Activated naive CD8-positive, alpha-beta T cell treated with anti-CD3 and anti-CD28 coated beads, Interleukin-2, amount 50 U/mL, for 16 hours (primary cell): Measurements from ENCODE around the gene CDYL.
"Not testable (repeated sequence)": the region's sequence is repeated elsewhere in the genome, so short reads cannot be mapped to it uniquely, and the experiment has no call there.

Experiments
- DNase-seq: peaks from one replicate; pipeline ENCODE4 v3.0.0-alpha.2; 2020; ENCODE audit warnings: low read depth, low spot score

CDYL gene

DNA sequence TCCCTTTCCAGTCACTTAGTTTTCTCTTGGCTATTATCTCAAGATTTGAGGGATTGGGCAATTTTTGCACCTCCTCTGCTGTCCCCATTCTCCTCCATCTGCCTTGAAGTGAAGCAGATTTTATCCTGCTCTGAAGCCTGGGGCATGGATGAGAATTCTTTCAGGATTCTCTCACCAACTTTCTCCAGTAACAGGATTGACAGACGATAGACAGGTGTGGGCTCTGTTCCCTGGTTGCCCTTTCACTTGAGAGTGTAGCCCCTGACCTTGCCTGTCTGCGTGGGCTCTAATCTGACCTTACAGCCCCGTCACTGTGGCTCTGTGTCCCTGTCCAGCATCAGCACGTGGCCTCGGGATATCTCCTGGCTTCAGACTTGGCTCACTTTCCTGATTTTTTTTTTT is 27.1 kb downstream of the CDYL start:
- DNase-seq = no peak

DNA sequence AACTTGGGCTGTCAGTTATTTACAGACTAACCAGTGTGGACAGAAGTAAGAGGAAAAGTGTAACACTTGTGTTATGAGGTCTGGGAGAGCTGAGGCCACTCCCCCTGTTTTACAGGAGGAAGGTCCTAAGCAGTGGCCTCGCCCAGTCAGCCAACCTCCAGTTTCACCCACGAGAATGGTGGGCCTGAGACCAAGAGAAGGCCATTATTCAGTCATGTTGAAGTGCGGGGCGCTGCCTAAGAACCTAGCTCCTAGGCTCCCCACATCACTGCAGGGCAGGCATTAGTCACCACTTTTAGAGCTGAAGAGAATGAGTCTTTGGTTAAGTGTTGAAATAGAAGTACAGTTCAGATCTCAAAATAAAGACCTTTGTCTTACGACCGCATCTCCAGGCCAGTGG is 27.9 kb downstream of the CDYL start:
- DNase-seq = no peak

DNA sequence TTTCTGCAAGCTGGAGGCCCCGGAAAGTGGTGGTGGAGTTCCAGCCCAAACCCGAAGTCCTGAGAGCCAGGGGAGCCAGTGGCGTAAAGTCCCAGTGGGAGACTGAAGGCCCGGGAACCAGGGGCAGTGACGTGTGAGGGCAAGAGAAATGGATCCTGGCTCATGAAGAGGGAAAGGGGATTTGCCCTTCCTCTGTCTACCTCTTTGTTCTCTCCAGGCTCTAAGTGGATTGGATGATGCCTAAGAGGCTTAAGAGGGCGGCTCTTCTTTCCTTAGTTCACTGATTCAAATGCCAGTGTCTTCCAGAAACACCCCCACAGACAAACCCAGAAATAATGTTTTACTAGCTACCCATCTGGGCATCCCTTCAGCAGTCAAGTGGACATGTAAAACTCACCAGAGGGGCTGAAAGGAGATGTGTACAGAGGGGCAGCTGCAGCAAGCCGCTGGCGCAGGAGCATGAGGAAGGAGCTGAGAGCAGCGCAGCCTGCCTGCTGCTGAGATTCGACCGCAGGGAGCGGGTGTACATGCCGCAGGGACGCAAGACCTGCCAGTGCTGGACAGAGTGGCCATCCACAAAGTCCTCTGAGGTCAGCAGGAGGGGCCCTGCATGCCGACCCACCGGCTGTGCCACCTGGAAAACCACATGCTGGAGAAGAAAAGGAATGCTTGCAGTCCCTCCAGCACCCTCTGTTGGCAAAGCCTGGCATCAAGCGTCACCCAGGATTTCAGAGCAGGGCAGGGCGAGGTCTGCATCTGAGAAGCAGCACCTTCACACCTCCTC is 29.5 kb downstream of the CDYL start:
- no peak for DNase-seq

DNA sequence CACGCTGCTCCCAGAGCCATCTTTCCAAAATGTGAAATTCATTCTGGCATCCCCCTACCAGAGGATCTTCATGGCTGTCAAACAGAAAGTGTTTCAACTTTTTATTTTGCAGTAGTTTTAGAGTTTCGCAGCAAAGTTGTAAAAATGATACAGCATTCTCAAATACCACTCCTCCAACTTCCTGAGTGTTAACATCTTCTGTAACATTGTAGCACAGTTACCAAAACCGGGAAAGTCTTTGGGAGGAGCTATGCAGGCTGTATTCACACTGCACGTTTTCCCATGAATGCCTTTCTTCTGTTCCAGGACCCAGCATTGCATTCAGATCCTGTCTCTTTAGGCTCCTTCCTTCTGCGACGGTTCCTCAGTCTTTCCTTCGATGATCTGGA is 30.1 kb downstream of the CDYL start:
- DNase-seq = no peak

DNA sequence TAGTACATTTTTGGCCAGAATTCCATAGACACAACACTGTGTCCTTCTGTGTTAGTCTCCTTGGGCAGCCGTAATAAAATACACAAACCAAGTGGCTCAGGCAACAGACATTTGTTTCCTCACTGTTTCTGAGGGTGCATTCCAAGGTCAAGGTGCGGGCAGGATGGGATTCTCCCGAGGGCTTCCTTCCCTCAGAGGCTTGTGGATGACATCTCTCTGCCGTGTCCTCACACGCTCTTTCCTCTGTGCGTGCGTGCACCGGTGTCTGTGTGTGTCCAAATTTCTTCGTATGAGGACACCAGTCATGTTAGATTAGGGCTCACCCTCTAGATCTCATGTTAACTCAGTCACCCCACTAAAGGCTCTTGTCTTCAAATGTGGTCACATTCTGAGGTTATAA is 30.6 kb downstream of the CDYL start:
- DNase-seq = no peak

DNA sequence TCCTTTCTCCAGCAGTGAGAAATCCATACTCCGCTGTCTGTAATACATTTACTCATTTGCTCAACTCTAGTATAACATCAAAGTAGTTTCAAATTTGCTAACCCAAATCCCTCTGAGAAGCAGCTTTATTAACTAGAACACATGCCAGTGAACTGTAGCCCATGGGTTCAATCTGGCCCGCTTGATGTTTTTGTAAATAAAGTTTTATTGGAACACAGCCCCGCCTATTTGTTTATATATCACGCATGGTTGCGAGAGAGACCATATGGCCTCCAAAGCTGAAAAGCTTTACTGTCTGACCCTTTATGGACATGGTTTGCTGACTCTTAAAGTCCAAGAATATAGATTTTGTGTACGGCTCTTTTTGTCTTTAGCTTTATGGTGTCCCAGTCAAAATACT is 32.2 kb downstream of the CDYL start:
- DNase-seq = no peak

DNA sequence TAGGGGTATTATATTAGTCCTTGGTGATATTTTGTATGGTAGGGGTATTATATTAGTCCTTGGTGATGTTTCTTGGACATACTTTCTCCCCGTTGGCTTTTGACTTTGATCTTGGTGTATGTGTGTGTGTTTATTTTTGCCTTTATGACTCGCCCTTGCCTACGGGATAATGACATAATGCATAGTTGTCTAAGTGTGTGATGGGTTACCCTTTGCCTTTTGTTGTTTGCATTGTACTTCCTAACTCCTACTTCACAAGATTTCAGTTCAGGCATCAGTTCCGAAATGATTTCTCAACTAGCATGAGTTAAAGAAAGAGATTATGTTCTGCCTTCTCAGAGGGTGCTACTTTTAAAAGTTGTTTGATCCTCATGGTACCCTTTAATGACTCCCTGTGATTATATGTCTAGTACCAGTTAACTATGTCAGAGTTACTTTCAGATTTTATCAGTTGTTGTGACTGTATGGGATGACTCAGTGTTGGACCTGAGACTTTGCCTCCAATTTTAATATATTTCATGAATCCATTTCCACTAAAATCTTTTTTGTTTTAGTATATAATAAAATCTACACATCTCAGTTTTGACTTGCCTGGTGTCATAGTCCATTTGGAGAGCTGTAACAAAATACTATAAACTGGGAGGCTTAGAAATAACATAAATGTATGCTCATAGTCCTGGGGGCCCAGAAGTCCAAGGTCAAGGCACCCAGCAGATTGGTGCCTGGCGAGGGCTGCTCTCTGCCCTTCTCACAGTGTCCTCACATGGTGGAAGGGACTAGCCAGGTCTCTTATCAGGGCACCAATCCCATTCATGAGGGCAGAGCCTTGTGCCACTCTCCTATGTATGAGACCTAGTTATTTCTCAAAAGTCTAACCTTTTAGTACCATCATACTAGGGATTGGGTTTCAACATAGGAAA is 34.1 kb downstream of the CDYL start:
- DNase-seq = no peak

DNA sequence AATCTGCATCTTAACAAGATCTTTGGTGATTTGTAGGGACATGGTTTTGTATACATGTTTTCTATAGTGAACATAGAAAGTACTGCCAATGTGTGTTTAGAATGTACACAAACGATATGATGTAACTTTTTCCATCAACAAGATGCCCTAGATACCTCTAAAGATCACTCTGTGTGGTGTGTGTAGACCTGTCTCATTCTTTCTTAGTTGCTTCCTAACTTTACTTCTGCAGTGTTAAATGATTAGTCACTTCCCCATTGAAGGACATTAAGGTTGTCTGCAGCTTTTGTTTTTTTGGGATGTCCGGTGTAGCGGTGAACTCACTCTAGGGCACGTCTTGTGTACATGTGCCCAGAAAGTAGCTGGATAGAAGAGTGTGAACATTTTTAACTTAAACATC is 35.9 kb downstream of the CDYL start:
- DNase-seq = no peak

DNA sequence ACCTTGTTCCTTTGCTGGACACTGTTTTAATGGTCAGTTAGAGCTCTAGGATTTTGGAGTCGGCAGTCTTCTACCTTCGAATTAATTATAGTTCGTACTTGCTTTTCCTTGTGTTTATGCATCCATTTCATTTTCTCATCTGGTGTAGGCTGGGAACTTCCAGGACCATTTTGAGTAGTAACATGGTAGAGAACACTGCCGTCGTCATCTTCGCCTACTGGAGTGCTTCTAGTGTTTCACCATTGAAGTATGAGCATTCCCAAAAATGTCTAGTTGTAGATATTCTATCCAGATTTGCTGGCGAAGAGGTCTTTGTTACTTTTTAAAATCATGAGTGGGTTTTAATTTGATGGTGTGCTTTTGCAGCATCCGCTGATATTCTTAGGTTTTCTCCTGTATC is 36.9 kb downstream of the CDYL start:
- no peak for DNase-seq

DNA sequence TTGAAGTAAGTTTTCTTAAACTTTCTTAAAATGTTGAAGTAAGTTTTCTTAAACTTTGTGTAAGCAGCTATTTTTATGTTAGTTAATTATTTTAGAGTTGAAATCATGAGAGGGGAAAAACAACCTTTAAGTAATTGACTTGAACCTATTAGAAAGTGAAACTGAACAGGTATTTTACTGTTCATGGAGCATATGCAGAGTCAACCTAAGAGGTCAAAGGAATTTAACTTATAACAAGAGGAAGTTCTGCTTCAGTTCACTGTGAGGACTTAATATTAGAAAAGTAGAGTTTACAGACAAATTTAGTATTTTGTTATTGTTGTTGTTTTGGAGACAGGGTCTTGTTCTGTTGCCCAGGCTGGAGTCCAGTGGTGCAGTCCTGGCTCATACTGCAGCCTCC is 38.0 kb downstream of the CDYL start:
- no peak for DNase-seq

DNA sequence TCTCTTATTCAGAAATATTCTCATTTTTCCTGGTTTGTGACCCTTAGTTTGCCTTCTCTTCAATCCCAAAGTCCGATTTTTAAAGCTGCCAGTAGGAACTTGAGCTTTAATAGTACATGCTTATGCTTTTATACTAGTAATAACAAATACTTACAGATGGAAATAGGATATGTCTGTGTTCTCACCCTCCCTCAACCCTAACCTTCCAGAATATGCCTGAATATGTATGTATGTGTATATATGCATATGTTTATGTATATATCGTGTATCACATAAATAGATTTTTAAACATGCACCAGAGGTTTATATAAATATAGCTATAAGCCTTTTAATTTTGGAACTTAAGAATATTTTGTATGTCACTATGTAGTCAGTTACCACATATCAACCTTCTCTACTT is 38.8 kb downstream of the CDYL start:
- DNase-seq = no peak

DNA sequence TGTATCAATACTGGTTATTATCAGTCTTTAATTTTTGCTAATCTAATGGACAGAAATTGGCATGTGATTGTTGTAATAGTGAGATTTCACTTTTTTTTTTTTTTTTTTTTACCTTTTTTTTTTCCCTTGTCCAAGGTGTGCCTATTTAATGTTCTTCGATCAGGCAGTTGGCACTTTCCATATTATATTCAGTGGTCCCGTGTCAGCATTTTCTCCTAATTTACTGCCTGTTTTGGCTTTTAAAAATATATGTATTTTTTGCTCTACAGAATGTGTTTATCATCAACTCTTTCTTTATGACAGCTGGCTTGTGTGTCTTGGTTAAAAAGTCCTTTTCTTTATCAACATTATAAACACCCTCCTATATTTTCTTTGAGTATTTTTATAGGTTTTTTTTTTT is 39.4 kb downstream of the CDYL start:
- DNase-seq = no peak

DNA sequence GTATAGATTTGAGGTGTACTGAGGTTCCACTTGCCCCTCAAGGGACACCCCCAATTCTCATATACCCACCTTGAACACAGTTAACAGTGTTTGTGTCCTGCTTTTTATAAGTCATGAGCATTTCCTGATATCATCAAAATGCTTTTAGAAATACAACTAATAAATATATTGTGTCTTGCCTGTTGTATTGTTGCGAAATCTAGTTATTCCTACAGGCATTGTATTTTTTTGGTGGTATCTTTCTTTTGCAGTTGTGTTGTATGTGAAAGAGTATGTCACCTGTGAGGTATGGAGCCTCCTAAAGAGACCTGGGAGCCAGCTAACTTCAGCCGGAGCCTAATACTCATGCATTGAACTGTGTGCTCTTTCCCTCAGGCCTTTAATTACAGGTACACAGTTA is 40.7 kb downstream of the CDYL start:
- no peak for DNase-seq

DNA sequence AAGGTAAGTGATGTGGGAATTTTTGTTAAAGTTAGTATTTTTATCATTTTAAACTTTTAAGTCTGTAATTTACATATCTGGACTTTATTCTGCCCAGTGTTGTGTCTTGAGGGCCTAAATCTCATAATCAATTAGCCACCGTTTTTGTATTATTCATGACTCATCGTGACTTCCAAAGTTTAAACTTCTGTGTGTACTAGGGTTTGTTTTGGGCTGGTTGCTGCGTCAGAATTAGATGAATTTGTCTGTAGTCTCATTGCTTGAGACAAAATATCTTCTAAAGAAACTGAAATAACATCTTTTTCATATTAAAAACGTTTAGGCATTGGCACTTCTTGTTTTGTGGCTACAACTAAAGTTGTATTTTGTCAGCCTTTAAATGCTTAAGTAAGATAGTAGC is 41.3 kb downstream of the CDYL start:
- DNase-seq = no peak

DNA sequence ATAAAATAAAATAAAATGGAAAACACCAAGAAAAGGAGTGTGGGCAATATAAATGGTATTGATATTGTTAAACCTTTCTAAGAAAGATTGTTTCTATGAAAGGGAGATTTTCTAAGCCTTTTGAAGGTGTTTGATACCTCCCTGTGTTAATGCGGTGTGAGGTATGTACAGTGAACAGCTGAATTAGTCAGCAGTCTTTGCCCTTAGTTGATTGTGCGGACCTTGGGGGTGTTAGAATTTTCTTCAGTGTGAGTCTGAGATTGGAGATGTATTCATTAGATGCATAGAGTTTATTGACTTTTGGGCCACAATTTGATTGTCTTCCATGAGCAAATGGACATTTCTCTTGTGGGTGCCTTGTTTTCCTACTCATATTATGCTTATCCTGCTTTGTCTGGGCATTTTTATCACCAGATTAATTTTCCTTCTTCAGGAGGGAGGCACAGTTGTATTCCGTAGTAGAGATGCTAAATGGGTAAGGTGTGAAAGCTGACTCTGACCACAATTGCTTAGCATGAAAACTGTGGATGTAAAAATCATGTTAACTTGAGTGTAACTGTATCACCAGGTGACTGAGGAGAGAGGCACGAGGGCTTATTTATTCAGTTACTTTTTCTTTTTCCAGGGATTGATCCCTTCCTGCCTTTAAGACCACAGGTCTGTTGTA is 42.2 kb downstream of the CDYL start:
- DNase-seq = no peak

DNA sequence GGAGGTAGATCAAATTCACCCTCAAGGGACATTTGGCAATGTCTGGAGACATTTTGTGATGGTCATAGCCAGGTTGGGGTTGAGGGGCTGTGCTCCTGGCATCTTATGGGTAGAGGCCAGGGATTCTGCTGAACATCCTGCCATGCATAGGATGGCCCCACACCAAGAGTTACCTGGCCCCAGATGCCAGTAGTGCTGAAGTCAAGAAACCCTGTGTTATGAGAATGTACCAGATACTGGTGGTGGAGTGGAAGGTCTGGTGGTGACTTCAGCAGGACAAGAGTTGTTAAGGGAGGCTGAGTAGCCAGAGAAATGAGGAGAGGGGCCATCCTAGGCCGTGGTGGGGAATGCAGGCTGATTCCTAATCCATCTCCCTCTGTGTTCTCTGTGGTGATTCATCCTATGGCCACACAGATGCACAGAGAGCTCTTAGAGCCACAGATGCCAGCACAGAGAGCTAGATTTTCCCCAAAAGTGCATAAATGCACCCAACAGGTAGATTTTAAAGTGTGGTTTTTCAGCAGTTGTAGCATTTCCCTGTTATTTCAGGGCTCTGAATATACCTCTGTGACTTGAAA is 43.6 kb downstream of the CDYL start:
- no peak for DNase-seq

DNA sequence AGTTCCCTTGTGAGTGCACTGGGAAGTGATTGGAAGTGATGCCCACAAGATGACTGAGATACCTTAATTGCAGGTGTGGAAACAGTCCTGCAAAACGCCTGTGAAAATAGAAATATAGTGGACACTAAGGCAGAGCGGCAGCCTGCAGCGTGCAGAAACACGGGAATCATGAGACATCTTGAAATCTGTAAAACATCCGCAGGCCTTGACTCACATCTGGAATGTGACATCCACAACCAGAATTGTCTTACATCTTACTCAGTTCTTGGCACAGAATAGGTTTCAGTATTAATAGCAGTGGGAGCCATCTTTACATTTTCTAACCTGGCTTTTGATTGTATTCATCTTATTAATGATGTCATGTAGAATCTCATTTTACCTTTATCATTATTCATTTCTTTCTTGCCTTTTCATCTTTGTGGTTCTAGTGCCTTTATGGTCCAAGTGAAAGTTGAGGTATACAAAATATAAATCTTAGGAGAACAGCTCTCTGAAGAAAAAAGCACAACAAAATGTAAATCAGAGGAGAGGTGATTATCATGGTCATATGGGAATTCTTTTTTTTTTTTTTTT is 44.6 kb downstream of the CDYL start:
- DNase-seq = no peak

DNA sequence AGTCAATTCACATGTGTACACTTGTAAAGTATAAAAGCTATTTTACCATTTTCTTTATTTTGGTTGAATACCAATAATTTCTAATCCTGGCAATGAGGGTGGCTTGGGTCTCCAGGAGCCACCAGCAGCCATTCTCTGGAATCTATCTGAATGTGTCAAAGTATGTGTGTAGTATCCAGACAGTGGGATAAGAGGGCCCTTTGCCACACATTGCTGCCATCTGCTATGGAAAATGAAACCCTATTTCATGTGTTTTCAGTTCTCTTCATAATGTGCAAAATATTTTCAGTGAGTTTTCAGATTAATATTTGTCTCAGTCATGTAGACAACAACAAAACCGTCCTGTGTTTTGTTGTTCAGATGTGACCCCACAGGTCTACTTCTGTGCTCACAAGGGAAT is 46.3 kb downstream of the CDYL start:
- DNase-seq = no peak

DNA sequence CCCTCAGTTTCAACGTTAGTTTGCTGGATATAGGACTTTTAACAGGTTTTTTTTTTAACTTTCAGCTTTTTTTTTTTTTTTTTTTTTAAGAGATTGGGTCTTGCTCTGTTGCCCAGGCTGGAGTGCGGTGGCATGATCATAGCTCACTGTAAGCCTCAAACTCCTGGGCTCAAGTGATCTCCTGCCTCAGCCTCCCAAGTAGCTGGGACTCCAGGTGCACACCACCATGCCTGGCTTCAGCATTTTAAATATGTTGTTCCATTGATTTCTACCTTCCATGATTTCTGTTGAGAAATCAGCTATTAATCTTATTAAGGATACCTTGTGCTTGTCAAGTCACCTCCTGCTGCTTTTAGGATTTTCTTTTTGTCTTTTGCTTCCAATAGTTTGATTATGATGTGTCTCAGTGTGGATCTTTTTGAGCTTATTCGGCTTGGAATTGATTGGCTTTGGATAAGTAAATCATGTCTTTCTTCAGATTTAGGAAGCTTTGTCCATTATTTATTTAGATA is 52.0 kb downstream of the CDYL start:
- no peak for DNase-seq

DNA sequence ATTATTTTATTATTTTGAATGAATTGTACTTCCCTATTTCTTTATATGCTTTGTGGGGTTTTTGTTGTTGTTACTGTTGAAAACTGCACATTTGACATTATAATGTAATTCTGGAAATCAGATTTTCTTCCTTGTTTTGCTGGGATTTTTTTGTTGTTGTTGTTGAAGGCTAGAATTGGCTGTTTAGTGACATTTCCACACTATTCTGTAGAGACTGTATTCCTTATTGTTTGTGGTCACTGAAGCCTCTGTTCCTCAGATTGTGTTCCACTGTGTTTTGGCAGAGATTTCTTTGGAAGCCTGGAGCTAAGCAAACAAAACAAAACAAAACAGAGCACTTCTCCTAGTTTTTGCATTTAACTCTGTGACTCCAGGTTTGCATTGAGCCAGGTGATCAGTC is 52.9 kb downstream of the CDYL start:
- DNase-seq = no peak

DNA sequence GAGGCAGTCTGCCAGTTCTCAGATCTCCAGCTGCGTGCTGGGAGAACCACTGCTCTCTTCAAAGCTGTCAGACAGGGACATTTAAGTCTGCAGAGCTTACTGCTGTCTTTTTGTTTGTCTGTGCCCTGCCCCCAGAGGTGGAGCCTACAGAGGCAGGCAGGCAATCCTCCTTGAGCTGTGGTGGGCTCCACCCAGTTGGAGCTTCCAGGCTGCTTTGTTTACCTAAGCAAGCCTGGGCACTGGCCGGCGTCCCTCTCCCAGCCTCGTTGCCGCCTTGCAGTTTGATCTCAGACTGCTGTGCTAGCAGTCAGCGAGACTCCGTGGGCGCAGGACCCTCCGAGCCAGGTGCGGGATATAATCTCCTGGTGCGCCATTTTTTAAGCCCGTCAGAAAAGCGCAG is 59.3 kb downstream of the CDYL start:
- not testable (repeated sequence) for DNase-seq

DNA sequence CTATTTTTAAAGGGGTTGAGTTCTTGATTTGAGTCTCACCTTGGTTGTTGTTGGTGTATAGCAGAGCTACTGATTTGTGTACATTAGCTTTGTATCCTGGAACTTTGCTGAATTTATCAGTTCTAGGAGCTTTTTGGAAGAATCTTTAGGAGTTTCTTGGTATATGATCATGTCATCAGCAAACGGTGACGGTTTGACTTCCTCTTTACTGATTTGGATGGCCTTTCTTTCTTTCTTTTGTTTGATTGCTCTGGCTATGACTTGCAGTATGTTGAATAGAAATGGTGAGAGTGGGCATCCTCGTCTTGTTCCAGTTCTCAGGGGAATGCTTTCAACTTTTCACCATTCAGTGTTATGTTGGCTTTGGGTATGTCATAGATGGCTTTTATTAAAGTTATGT is 64.0 kb downstream of the CDYL start:
- no peak for DNase-seq
